Ovary (tissue), 3 donors: ENCODE results near the gene KCNG2.

ENCODE experiments used
- CTCF ChIP-seq, 3 donors: fragments of 450-650 bp in 2 of 3; fragments of 200-600 bp in 1 of 3; IDR thresholded peaks; one replicate each; pipeline versions ENCODE4 v1.5.1 to v1.8.0; 2016 to 2022; ENCODE audit warnings: antibody characterized with exemption in 3 of 3, mild to moderate bottlenecking in 1 of 3
- EP300 ChIP-seq: sonication (generic); formaldehyde crosslinking; IDR thresholded peaks from one replicate; pipeline ENCODE4 v1.6.1; 2017; ENCODE audit warnings: antibody characterized with exemption
- POLR2A ChIP-seq: fragments of 450-650 bp; IDR thresholded peaks from one replicate; pipeline ENCODE4 v1.6.1; 2017; ENCODE audit warnings: antibody characterized with exemption, mild to moderate bottlenecking, moderate library complexity
- donor health status: DM: no; HTN: no; CAD: no.

- no peak for TF ChIP-seq CTCF (IDR thresholded peaks at IDR 0.05)
- no peak for TF ChIP-seq EP300
- TF ChIP-seq POLR2A, result no peak
Measured at GRCh38 chr18:79872527-79873444, 75.0 kb downstream of the KCNG2 start.
